Glutamatergic neuron (in vitro differentiated cells): ENCODE measurements around the gene TNFRSF14. TPM values are rescaled to one million over a fixed set of nuclear protein-coding genes. Genes with fewer than 3 reads are reported as not detected.

Experiments used
- DNase-seq: peaks from one replicate; pipeline ENCODE4 v3.0.0; 2022
- H3K27ac Mint-ChIP-seq: one replicate; pipeline ENCODE4 v1.8.0; 2020; ENCODE audit warnings: mild to moderate bottlenecking, mixed read lengths, inconsistent platforms; ENCODE audit not compliant: unreplicated experiment
- H3K27me3 Mint-ChIP-seq: one replicate; pipeline ENCODE4 v1.8.0; 2020; ENCODE audit warnings: mild to moderate bottlenecking, moderate library complexity, mixed read lengths, inconsistent platforms; ENCODE audit not compliant: unreplicated experiment
- H3K36me3 Mint-ChIP-seq: one replicate; pipeline ENCODE4 v1.8.0; 2020; ENCODE audit warnings: mild to moderate bottlenecking, mixed read lengths, inconsistent platforms; ENCODE audit not compliant: unreplicated experiment
- H3K4me1 Mint-ChIP-seq: one replicate; pipeline ENCODE4 v1.8.0; 2020; ENCODE audit warnings: mild to moderate bottlenecking, low read depth, mixed read lengths, inconsistent platforms; ENCODE audit not compliant: unreplicated experiment
- H3K4me3 Mint-ChIP-seq: one replicate; pipeline ENCODE4 v1.8.0; 2020; ENCODE audit warnings: mild to moderate bottlenecking, mixed read lengths, inconsistent platforms; ENCODE audit not compliant: unreplicated experiment
- H3K9me3 Mint-ChIP-seq: one replicate; pipeline ENCODE4 v1.8.0; 2020; ENCODE audit warnings: mild to moderate bottlenecking, moderate library complexity, mixed read lengths, inconsistent platforms; ENCODE audit not compliant: unreplicated experiment
- total RNA-seq: library from RNA; stranded (reverse); fragmentation: NEBNext Ultra II Directional; extraction: Animal tissue kit (Norgen Biotek cat#: 25700); gene quantifications from one replicate; pipeline ENCODE4 v1.2.1, GENCODE V29; 2021; ENCODE audit not compliant: unreplicated experiment
- TF ChIP-seq, protein P1 (sequence below): fragments of 200-600 bp; sonication (generic); IDR thresholded peaks from one replicate; pipeline ENCODE4 v1.5.0; 2021; ENCODE audit not compliant: partially characterized antibody, unreplicated experiment

The TNFRSF14 gene
- total RNA-seq, 1 donor from 2014 or later: 1.2 TPM

DNA sequence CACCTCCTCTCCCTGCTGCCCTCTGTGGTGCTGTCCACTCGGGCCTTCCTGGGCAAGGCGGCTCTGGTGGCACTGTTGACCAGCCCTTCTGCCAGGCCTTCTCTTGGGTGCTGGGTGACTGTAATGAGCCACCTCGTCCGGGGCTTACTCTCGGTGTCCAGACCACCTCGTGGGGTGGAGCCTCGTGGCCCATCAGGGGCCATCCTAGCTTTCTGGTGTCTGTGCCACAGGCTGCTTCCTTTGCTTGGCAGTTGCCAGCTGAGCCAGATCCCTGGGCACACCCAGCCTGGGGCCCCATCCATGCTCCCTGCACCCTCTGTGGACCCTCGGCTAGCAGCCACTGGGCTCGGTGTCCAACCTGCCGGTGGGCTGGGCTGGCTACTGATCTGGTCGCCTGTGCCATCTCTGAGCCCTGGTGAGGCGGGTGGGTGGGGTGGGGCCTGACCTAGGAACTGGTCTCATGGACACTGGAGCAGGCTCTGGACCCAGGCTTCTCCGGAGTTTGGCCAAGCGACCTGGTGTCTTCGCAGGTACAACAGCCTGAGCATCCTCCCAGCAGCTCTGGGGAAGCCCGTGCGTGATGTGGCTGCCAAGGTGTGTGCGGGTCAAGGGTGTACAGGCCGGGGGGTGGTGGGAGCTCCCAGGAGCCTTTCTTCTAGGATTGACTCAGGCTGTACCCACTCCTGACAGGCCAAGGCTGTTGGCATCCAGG, 31.8 kb downstream of the TNFRSF14 start:
- DNase-seq: peak; percentile 13

DNA sequence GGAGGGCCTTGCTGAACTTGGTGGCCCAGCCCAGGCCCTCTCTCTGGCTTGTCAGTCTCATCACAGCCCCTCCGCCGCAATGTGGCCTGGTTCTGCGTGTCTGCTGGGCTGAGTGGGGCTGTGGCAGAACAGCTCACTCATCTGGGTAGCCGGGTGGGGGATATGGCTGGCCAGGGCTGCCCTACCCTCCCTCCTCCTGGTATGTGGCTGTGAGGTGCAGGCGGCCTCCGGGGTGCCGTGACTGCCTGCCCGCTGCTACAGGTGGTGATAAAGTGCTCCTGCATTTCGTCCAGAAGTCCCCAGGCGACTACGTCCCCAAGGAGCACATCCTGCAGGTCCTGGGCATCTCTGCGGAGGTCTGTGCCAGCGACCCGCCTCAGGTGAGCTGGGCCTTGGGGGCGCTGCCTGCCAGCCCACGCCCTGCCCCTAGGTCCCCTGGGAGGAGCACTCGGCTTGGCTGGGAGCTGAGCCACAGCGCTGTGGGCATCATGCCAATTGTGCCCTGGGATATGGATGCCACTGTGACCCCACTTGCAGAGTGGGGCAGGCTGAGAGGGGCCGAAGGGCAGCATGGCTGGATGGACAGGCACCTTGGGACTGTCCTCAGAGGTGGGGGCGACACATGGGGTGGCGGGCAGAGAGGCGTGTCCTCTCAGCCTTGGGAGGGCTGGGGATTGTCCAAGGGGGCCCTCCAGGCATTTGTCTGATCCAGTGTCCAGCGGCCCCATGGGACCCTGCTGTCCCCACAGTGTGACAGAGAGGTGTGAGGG, 32.7 kb downstream of the TNFRSF14 start:
- Mint-ChIP-seq H3K27ac (no peak overlapping the region), H3K4me3 (no peak overlapping the region), H3K27me3 (peaks cover 2% of the 10 kb centered on the region), H3K9me3 (peaks cover 1% of the 10 kb centered on the region), H3K36me3 (no peaks in the 10 kb centered on the region), H3K4me1 (peaks cover 10% of the 10 kb centered on the region)
- TF ChIP-seq, protein P1, sequence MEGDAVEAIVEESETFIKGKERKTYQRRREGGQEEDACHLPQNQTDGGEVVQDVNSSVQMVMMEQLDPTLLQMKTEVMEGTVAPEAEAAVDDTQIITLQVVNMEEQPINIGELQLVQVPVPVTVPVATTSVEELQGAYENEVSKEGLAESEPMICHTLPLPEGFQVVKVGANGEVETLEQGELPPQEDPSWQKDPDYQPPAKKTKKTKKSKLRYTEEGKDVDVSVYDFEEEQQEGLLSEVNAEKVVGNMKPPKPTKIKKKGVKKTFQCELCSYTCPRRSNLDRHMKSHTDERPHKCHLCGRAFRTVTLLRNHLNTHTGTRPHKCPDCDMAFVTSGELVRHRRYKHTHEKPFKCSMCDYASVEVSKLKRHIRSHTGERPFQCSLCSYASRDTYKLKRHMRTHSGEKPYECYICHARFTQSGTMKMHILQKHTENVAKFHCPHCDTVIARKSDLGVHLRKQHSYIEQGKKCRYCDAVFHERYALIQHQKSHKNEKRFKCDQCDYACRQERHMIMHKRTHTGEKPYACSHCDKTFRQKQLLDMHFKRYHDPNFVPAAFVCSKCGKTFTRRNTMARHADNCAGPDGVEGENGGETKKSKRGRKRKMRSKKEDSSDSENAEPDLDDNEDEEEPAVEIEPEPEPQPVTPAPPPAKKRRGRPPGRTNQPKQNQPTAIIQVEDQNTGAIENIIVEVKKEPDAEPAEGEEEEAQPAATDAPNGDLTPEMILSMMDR: no peak
- peak; percentile 10 for DNase-seq

More for the DNA sequence above, 31.8 kb downstream of the TNFRSF14 start:
- H3K4me1 Mint-ChIP-seq: peaks cover 16% of the 10 kb centered on the region
- H3K36me3 Mint-ChIP-seq: no peaks in the 10 kb centered on the region
- H3K4me3 Mint-ChIP-seq: peak overlapping the region; percentile 34
- peaks cover 1% of the 10 kb centered on the region for H3K9me3 Mint-ChIP-seq
- no peak overlapping the region for H3K27ac Mint-ChIP-seq
- TF ChIP-seq, protein P1: no peak
- peaks cover 2% of the 10 kb centered on the region for H3K27me3 Mint-ChIP-seq

DNA sequence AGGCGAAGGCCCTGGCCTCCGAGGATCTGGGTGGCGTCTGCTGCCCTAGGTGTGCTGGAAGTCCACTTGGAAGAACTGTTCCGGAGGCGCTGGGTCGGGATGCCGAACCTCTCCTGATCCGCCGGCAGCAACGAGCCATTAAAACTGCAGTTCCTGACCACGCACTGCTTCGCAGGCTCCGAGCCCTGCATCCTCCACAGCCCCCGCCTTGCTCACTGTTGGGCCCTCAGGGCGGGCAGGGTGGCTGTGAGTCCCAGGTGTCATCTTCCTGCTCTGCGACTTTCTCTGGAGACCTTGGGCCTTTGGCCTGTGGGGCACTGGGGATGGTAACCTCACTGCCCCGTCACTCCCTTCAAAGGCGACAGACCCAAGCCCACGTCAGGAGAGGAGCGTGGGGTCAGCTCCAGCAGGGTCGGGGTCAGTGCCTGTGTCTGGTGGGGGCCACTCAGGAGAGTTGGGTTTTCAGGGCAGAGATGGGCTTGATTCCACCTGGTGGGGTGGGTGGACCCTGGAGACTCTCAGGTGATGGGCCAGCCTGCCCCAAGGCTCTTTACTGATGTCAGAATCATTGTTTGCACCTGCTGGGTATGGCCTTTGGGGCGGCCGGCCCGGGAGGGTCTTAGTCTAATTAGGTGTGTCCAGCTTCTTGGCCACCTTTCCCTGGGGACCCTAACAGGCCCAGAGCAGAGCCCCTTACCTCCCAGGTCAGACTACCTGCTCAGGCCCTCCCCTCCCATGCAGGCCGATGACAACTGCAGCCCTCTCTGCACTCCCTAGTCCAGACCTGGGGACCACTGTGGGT, 33.5 kb downstream of the TNFRSF14 start:
- H3K36me3 Mint-ChIP-seq: no peaks in the 10 kb centered on the region
- peaks cover 1% of the 10 kb centered on the region for H3K9me3 Mint-ChIP-seq
- peaks cover 2% of the 10 kb centered on the region for H3K27me3 Mint-ChIP-seq
- DNase-seq: peak; percentile 9
- TF ChIP-seq, protein P1: no peak
- peaks cover 5% of the 10 kb centered on the region for H3K4me1 Mint-ChIP-seq
- H3K27ac Mint-ChIP-seq: no peak overlapping the region
- no peak overlapping the region for H3K4me3 Mint-ChIP-seq

DNA sequence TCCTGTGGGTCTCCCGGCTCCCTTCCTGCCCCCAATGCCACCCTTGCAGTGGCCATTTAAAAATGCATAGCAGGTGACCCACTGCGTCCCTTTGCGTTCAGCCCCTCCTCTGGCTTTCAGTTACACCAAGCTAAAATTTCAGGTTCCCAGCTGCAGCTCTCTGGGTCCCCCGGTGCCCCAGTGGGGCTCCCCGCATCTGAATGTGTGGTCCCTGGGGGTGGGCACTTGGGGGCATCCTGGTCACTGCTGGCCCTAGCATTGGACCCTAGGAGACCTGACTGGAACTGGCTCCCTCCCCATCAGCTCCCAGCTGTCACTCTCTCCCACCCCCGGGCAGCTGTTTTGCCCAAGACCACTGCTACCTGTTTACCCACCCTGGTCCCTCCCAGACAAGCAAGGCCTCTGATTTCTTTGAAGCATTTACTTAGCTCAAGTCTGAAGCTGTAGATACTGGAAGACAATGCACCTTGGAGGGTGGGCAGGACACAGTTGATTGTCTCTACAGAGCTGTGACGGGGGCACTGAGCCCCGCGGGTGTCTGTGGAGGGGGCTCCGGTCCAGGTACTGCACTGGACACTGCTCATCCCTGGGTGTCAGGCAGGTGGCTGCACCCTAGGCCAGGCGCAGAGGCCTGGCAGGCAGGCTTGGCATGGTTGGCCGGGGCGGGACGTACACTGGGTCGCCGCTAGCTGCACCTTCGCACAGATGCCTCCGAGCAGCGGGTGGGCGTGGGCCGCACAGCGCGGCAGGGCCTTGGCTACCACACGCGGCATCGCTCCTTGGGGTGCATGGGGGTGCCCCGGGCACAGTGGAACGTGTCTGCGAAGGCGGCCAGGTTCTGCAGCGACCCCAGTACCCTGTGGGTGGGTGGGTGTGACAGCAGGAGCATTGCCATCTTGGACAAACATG, 34.3 kb downstream of the TNFRSF14 start:
- TF ChIP-seq, protein P1: no peak
- no peak for DNase-seq
- H3K4me3 Mint-ChIP-seq: no peak overlapping the region
- no peak overlapping the region for H3K27ac Mint-ChIP-seq
- no peaks in the 10 kb centered on the region for H3K36me3 Mint-ChIP-seq
- H3K27me3 Mint-ChIP-seq: peaks cover 2% of the 10 kb centered on the region
- H3K9me3 Mint-ChIP-seq: peaks cover under 1% of the 10 kb centered on the region
- H3K4me1 Mint-ChIP-seq: no peaks in the 10 kb centered on the region
